Skeletal muscle tissue (tissue), 1 donor: Measurements from ENCODE around the gene ODR4. TPM values are rescaled to one million over a fixed set of nuclear protein-coding genes. Genes with fewer than 3 reads are reported as not detected.

Experiments used
- total RNA-seq: library from RNA; depleted of rRNA; stranded (reverse); fragments of >200 nt; gene quantifications from one replicate; pipeline ENCODE4 v1.2.3, GENCODE V29; 2014

Gene ODR4
- total RNA-seq, 1 donor from 2014 or later: 55.3 TPM

Other genes starting within 250 kb of the ODR4 start
- gene PRG4, start 79.6 kb upstream of the ODR4 start, total RNA-seq: not detected
- gene TPR, start 585 bp upstream of the ODR4 start, total RNA-seq: 51.1 TPM
- gene PDC, start 85.3 kb downstream of the ODR4 start, total RNA-seq: not detected